Thoracic aorta (tissue), 2 donors: ENCODE results near the gene DOP1A. TPM values are rescaled to one million over a fixed set of nuclear protein-coding genes. Genes with fewer than 3 reads are reported as not detected.

Experiments used
- ATAC-seq: fragments of 150-250 bp; one replicate; pipeline ENCODE4 v1.8.0; 2017; ENCODE audit warnings: low read depth; ENCODE audit not compliant: insufficient number of reproducible peaks, low FRiP score
- DNase-seq: peaks from one replicate; pipeline ENCODE4 v3.0.0-alpha.2; 2020; ENCODE audit warnings: low spot score
- H3K27ac ChIP-seq, 2 donors: fragments of 200-600 bp; sonication (generic); 1 replicate in 1 of 2; 2 replicates in 1 of 2; pipeline ENCODE4 v1.5.1; 2016; ENCODE audit warnings: mild to moderate bottlenecking in 2 of 2, moderate library complexity in 2 of 2
- H3K27me3 ChIP-seq: fragments of 200-600 bp; sonication (generic); replicated peaks from 2 replicates; pipeline ENCODE4 v1.6.0; 2016; ENCODE audit warnings: mild to moderate bottlenecking; ENCODE audit not compliant: insufficient read depth
- H3K36me3 ChIP-seq: fragments of 200-600 bp; sonication (generic); one replicate; pipeline ENCODE4 v1.5.1; 2016
- H3K4me1 ChIP-seq, 2 donors: fragments of 200-600 bp; sonication (generic); 1 replicate in 1 of 2; 2 replicates in 1 of 2; pipeline versions ENCODE4 v1.5.1 to v1.6.0; 2016; ENCODE audit warnings: low read depth in 2 of 2, mild to moderate bottlenecking in 1 of 2; ENCODE audit not compliant: control insufficient read depth in 1 of 2
- H3K4me3 ChIP-seq: fragments of 200-600 bp; sonication (generic); 2 replicates; pipeline ENCODE4 v1.5.1; 2016; ENCODE audit warnings: mild to moderate bottlenecking
- H3K9me3 ChIP-seq: fragments of 200-600 bp; sonication (generic); 2 replicates; pipeline ENCODE4 v1.5.1; 2016
- total RNA-seq, 2 donors: library from RNA; depleted of rRNA; stranded (reverse); fragments of >200 nt; gene quantifications; one replicate each; pipeline versions ENCODE4 v1.1.0 to v1.2.3, GENCODE V29; 2016
- TF ChIP-seq, protein P1 (sequence below): fragments of 200-600 bp; sonication (generic); IDR thresholded peaks from one replicate; pipeline ENCODE4 v1.5.1; 2019; ENCODE audit warnings: antibody characterized with exemption

The DOP1A gene
- total RNA-seq, 2 donors from 2014 or later = 37.9 to 39.4 TPM

DNA sequence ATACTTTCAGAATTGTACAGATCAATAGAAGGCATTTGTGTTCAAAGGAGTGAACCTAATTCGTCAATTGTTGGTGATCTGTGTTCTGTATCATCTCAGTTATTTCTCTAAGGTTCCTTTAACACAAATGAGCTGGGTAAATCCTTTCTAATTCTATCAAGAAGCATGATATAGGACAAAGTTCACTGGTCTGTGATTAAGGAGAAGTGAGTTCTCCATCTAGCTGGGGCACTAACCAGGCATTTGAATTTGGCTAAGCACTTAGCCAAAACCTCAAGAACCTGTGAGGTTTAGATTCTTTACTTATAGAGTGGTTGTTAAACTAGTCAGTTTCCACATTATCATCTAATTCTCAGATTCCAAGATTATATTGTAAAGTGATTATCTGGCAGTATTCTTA lies 50.3 kb downstream of the DOP1A start:
- H3K4me3 ChIP-seq = no peak overlapping the region
- DNase-seq (no peak), ATAC-seq (no peak)
- H3K9me3 ChIP-seq = no peaks in the 10 kb centered on the region
- H3K36me3 ChIP-seq = peaks cover 4% of the 10 kb centered on the region
- H3K4me1 ChIP-seq = peaks cover 8 to 15% of the 10 kb centered on the region in 2 donors
- no peaks in the 10 kb centered on the region for H3K27me3 ChIP-seq
- TF ChIP-seq, protein P1, sequence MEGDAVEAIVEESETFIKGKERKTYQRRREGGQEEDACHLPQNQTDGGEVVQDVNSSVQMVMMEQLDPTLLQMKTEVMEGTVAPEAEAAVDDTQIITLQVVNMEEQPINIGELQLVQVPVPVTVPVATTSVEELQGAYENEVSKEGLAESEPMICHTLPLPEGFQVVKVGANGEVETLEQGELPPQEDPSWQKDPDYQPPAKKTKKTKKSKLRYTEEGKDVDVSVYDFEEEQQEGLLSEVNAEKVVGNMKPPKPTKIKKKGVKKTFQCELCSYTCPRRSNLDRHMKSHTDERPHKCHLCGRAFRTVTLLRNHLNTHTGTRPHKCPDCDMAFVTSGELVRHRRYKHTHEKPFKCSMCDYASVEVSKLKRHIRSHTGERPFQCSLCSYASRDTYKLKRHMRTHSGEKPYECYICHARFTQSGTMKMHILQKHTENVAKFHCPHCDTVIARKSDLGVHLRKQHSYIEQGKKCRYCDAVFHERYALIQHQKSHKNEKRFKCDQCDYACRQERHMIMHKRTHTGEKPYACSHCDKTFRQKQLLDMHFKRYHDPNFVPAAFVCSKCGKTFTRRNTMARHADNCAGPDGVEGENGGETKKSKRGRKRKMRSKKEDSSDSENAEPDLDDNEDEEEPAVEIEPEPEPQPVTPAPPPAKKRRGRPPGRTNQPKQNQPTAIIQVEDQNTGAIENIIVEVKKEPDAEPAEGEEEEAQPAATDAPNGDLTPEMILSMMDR = no peak
- H3K27ac ChIP-seq = no peak overlapping the region

DNA sequence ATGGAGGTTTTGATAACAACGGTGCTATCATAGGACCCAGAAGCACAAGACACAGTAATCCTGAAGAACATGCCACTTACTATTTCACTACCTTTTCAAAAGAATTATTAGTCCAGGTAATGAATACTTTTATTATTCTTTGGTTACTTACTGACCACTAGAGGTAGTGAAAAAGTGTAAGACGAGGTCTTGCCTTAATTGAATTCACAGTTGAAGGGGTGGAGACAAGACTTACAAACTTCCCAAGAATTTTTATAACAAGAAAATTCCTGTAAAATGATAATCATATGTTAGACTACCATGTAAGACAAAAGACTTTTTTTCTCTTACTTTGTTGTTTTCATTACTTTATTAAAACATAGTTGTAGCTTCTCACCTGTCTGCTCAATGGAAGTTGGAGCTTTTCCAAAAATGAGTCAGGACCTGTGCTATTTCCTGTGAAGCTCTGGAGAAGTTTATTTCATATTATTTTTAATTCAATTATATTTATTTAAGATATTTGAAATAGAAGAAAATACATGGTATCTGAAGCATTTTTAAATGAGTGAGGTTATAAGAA lies 52.4 kb downstream of the DOP1A start:
- Histone ChIP-seq H3K27me3 (no peaks in the 10 kb centered on the region), H3K9me3 (no peaks in the 10 kb centered on the region), H3K4me3 (no peak overlapping the region), H3K27ac (no peak overlapping the region), H3K36me3 (peaks cover 4% of the 10 kb centered on the region), H3K4me1 (peaks cover 0 to 5% of the 10 kb centered on the region in 2 donors)
- ATAC-seq = no peak
- no peak for DNase-seq
- TF ChIP-seq, protein P1 = no peak

DNA sequence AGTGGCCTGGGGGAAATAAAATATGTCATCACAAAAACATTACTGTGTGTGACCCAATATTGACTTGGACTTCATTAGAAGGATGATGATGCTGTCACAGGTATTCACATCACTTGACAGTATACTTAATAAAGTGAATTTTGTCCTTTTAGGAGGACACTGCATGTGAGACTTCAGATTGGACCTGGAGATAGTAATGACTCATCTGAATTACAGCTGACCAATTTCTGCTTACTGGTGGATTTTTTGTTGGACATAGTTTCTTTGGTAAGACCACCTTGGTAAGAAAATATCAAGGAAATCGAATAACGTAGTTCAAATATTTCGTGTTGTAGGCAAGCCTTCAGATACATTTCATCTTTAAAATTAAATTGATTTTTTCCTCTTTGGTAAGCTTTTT lies 57.1 kb downstream of the DOP1A start:
- no peak for DNase-seq
- no peak overlapping the region for H3K4me3 ChIP-seq
- no peak overlapping the region for H3K27ac ChIP-seq
- H3K27me3 ChIP-seq = no peaks in the 10 kb centered on the region
- H3K4me1 ChIP-seq = peaks cover 0 to 5% of the 10 kb centered on the region in 2 donors
- peaks cover 37% of the 10 kb centered on the region for H3K36me3 ChIP-seq
- TF ChIP-seq, protein P1 = no peak
- no peaks in the 10 kb centered on the region for H3K9me3 ChIP-seq
- no peak for ATAC-seq

DNA sequence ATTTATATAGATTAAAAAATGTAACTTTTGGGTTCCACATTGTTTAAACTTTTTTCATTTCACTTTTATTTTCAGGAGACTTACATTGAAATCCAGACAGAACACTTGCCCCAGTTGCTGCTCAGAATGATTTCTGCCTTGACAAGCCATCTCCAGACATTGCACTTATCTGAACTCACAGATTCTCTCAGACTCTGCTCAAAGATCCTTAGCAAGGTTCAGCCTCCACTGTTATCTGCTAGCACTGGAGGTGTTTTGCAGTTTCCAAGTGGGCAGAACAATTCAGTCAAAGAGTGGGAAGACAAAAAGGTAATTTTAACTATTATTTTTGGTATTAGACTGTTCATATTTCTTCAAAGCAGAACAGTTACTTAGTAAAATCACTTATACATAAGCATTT lies 58.0 kb downstream of the DOP1A start:
- Histone ChIP-seq H3K4me1 (peaks cover 0 to 5% of the 10 kb centered on the region in 2 donors), H3K9me3 (no peaks in the 10 kb centered on the region), H3K27ac (no peak overlapping the region), H3K36me3 (peaks cover 43% of the 10 kb centered on the region), H3K27me3 (no peaks in the 10 kb centered on the region), H3K4me3 (no peak overlapping the region)
- ATAC-seq (no peak), DNase-seq (no peak)
- TF ChIP-seq, protein P1 = no peak

DNA sequence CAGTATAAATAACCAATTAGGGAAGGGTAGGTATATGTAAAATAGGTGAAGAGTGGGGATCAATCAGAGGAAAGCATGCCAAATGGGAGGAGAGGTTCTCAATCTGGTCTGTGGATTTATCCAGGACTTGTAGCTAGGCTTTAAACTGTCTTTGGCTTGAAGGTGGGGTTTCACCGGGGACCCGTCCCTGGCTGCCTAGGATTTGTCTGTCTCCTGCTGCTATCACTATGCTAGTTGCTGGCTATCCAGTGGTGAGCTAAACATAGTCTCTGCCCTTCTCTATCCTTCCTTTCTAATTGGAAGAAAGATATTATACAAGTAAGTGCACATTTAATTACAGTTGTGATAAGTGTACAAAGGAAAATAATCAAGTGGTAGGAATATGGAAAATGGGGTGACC lies 58.8 kb downstream of the DOP1A start:
- Histone ChIP-seq H3K27me3 (no peaks in the 10 kb centered on the region), H3K27ac (no peak overlapping the region), H3K4me1 (peaks cover 0 to 5% of the 10 kb centered on the region in 2 donors), H3K36me3 (peaks cover 41% of the 10 kb centered on the region), H3K4me3 (no peak overlapping the region), H3K9me3 (no peaks in the 10 kb centered on the region)
- TF ChIP-seq, protein P1 = no peak
- no peak for ATAC-seq
- DNase-seq = no peak
